ENCODE data around the gene SLC12A7.
"Not testable (repeated sequence)": the region's sequence is repeated elsewhere in the genome, so short reads cannot be mapped to it uniquely, and the experiment has no call there.

Gene SLC12A7

GRCh38 chr5:1028481-1029281, 83.2 kb downstream of the SLC12A7 start:
- Histone ChIP-seq H3K4me1 (ENCODE audit: control insufficient read depth, insufficient read depth, low read length) (no peaks in the 10 kb centered on the region), H3K27ac (ENCODE audit: low read depth, low read length) (no peak overlapping the region), H3K9me3 (ENCODE audit: control insufficient read depth, insufficient read depth, low read length) (no peaks in the 10 kb centered on the region), H3K9ac (ENCODE audit: low read depth, low read length) (no peak overlapping the region), H3K4me3 (ENCODE audit: low read depth, low read length) (no peak overlapping the region), H3K27me3 (ENCODE audit: control insufficient read depth, insufficient read depth, low read length) (no peaks in the 10 kb centered on the region), H3K36me3 (ENCODE audit: control insufficient read depth, insufficient read depth, low read length) (no peaks in the 10 kb centered on the region)

GRCh38 chr5:1027631-1028441, 84.0 kb downstream of the SLC12A7 start:
- Histone ChIP-seq H3K36me3 (ENCODE audit: control insufficient read depth, insufficient read depth, low read length) (no peaks in the 10 kb centered on the region), H3K9ac (ENCODE audit: low read depth, low read length) (no peak overlapping the region), H3K27me3 (ENCODE audit: control insufficient read depth, insufficient read depth, low read length) (no peaks in the 10 kb centered on the region), H3K4me3 (ENCODE audit: low read depth, low read length) (no peak overlapping the region), H3K4me1 (ENCODE audit: control insufficient read depth, insufficient read depth, low read length) (no peaks in the 10 kb centered on the region), H3K27ac (ENCODE audit: low read depth, low read length) (no peak overlapping the region), H3K9me3 (ENCODE audit: control insufficient read depth, insufficient read depth, low read length) (no peaks in the 10 kb centered on the region)

DNA sequence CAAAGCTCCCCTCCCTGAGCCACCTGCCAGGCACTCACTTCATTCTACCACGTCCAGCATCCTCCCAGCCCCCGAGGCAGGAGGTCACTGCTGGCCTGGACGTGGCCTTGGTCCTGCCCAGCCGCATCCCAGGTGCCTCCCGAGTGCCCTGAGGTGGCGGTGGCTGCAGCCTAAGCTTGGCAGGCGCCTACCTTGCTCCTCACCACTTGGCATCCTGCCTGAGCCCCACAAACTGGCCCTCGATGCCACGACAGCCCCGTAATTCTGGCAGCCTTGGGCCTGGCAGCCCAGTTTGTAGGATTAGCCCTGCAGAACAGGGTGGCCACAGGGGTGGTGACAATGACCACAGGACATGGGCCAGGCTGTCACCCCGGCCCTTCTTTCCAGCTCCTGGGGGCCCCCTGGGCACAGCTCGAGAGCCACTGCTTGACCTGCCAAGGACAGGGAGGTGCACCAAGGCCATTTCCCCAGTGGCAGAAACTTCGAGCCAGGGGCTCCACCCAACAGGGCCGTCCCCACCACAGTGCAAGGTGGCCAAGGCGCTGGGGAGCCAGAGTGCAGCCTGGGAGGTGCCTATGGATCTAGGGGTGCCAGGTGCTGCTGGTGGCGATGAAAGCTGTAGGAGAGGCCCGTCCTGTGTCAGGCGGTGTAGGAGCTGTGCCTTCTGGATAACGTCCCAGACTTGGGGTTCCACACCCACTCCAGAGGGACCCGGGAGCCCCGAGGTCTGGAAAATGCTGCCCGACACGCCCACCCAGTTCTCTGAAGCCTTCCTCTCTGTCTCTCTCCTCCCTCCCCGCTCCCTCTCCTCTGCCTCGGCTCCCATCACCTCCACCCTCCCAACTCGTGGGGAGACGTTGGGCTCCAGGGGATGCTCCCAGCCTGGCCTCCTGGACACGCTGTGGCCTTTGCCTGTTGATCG, 84.9 kb downstream of the SLC12A7 start:
- H3K27ac ChIP-seq (ENCODE audit: low read depth, low read length) = no peak overlapping the region
- no peaks in the 10 kb centered on the region for H3K9me3 ChIP-seq (ENCODE audit: control insufficient read depth, insufficient read depth, low read length)
- H3K4me3 ChIP-seq (ENCODE audit: low read depth, low read length) = no peak overlapping the region
- no peaks in the 10 kb centered on the region for H3K27me3 ChIP-seq (ENCODE audit: control insufficient read depth, insufficient read depth, low read length)
- H3K9ac ChIP-seq (ENCODE audit: low read depth, low read length) = no peak overlapping the region
- H3K36me3 ChIP-seq (ENCODE audit: control insufficient read depth, insufficient read depth, low read length) = no peaks in the 10 kb centered on the region
- H3K4me1 ChIP-seq (ENCODE audit: control insufficient read depth, insufficient read depth, low read length) = no peaks in the 10 kb centered on the region

GRCh38 chr5:1021969-1022336, 89.9 kb downstream of the SLC12A7 start:
- H3K36me3 ChIP-seq (ENCODE audit: control insufficient read depth, insufficient read depth, low read length); H3K9ac ChIP-seq (ENCODE audit: low read depth, low read length); H3K27me3 ChIP-seq (ENCODE audit: control insufficient read depth, insufficient read depth, low read length); H3K9me3 ChIP-seq (ENCODE audit: control insufficient read depth, insufficient read depth, low read length); H3K4me3 ChIP-seq (ENCODE audit: low read depth, low read length); H3K4me1 ChIP-seq (ENCODE audit: control insufficient read depth, insufficient read depth, low read length): not testable (repeated sequence)
- peak overlapping the region; percentile 20 for H3K27ac ChIP-seq (ENCODE audit: low read depth, low read length)

DNA sequence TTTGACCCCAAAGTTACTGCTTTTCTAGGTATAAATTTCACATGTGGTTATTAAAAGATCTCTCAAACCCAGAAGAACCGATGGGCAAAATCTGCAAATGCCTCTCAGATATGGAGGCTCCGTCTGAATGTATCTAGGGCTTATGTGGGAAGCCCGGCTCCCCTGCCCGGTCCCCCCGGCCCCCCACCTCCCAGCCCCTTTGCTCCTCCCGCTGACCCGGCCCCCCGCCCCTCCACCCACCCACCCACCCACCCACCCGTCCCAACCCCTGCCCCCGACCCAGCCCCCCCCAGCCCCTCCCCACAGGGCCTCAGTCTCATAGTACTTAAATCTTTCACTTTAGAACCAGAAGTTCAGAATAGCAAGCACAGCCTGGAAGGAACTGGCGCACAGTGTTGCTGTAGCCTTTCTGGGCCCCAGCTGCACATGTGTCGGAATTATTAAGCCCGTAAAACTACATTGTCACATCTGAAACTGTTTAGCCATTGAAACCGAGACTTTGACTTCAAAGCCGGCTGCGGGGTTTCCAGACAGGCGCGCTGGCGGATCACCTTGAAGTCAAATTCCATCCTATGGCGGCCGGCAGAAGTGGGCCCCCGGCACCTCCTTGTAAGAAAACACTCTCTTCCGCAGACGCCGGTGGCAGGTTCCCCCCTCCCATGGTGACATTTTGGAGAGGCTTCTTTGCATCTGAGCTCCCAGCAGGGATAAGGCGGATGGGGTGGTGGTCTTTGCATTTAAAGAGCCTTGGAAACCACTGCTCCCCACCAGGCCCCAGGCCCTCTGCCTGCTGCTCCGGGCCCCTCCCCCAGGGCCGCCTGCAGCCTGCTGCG, 90.5 kb downstream of the SLC12A7 start:
- Histone ChIP-seq H3K27me3 (ENCODE audit: control insufficient read depth, insufficient read depth, low read length) (no peaks in the 10 kb centered on the region), H3K36me3 (ENCODE audit: control insufficient read depth, insufficient read depth, low read length) (no peaks in the 10 kb centered on the region), H3K9ac (ENCODE audit: low read depth, low read length) (no peak overlapping the region), H3K4me1 (ENCODE audit: control insufficient read depth, insufficient read depth, low read length) (peaks cover 4% of the 10 kb centered on the region; the same call in 1 of the 2 replicates), H3K9me3 (ENCODE audit: control insufficient read depth, insufficient read depth, low read length) (no peaks in the 10 kb centered on the region), H3K4me3 (ENCODE audit: low read depth, low read length) (no peak overlapping the region), H3K27ac (ENCODE audit: low read depth, low read length) (peak overlapping the region; percentile 20)

- H3K4me1 ChIP-seq (ENCODE audit: control insufficient read depth, insufficient read depth, low read length) = peaks cover 4% of the 10 kb centered on the region; the same call in 1 of the 2 replicates
- no peak overlapping the region for H3K27ac ChIP-seq (ENCODE audit: low read depth, low read length)
- H3K4me3 ChIP-seq (ENCODE audit: low read depth, low read length) = no peak overlapping the region
- H3K36me3 ChIP-seq (ENCODE audit: control insufficient read depth, insufficient read depth, low read length) = no peaks in the 10 kb centered on the region
- no peak overlapping the region for H3K9ac ChIP-seq (ENCODE audit: low read depth, low read length)
- no peaks in the 10 kb centered on the region for H3K9me3 ChIP-seq (ENCODE audit: control insufficient read depth, insufficient read depth, low read length)
- H3K27me3 ChIP-seq (ENCODE audit: control insufficient read depth, insufficient read depth, low read length) = no peaks in the 10 kb centered on the region
These were observed 91.4 kb downstream of the SLC12A7 start for GRCh38 chr5:1020452-1020961.

- Histone ChIP-seq H3K4me3 (ENCODE audit: low read depth, low read length) (no peak overlapping the region), H3K4me1 (ENCODE audit: control insufficient read depth, insufficient read depth, low read length) (peaks cover 4% of the 10 kb centered on the region; the same call in 1 of the 2 replicates), H3K27me3 (ENCODE audit: control insufficient read depth, insufficient read depth, low read length) (no peaks in the 10 kb centered on the region), H3K36me3 (ENCODE audit: control insufficient read depth, insufficient read depth, low read length) (no peaks in the 10 kb centered on the region), H3K9ac (ENCODE audit: low read depth, low read length) (no peak overlapping the region), H3K9me3 (ENCODE audit: control insufficient read depth, insufficient read depth, low read length) (no peaks in the 10 kb centered on the region), H3K27ac (ENCODE audit: low read depth, low read length) (no peak overlapping the region)
These were observed 92.6 kb downstream of the SLC12A7 start for GRCh38 chr5:1019001-1019905.

GRCh38 chr5:1018596-1018995, 93.3 kb downstream of the SLC12A7 start:
- Histone ChIP-seq H3K4me1 (ENCODE audit: control insufficient read depth, insufficient read depth, low read length) (peaks cover 4% of the 10 kb centered on the region; the same call in 1 of the 2 replicates), H3K9ac (ENCODE audit: low read depth, low read length) (no peak overlapping the region), H3K27me3 (ENCODE audit: control insufficient read depth, insufficient read depth, low read length) (no peaks in the 10 kb centered on the region), H3K27ac (ENCODE audit: low read depth, low read length) (no peak overlapping the region), H3K36me3 (ENCODE audit: control insufficient read depth, insufficient read depth, low read length) (no peaks in the 10 kb centered on the region), H3K4me3 (ENCODE audit: low read depth, low read length) (no peak overlapping the region), H3K9me3 (ENCODE audit: control insufficient read depth, insufficient read depth, low read length) (no peaks in the 10 kb centered on the region)

DNA sequence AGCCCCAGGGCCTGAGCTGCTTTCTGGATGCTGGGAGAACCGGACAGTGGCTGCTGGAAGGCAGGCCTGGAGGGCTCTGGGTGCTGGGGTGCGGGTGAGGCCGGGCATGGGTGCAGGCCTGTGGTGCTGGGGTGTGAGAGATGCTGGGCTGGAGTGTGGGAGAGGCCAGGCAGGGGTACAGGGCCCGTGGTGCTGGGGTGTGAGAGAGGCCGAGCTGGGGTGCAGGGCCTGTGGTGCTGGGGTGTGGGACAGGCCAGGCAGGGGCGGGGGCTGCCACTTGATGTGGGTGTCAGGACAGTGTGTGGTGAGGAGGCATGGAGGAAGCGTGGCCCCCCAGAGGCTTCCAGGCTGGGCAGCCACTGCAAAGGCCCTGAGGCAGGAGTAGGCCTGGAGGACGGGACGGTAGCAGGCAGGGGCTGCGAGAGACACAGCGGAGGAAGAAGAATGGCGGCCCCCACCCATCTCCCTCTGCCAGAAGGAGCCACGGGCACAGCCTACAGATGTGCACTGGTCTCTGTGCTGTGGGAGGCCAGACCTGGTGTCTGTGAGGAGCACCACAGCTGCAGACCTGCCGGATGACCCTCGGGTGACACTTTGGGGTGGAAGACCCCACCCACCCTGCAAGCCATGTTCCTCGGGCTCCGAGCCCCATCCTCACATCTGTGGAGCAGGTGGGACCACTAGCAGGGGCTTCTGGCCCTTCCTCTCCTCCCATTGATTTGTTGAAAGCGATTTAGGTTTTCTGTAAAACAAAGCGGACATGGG, 94.0 kb downstream of the SLC12A7 start:
- no peak overlapping the region for H3K27ac ChIP-seq (ENCODE audit: low read depth, low read length)
- no peak overlapping the region for H3K9ac ChIP-seq (ENCODE audit: low read depth, low read length)
- H3K4me3 ChIP-seq (ENCODE audit: low read depth, low read length) = no peak overlapping the region
- no peaks in the 10 kb centered on the region for H3K27me3 ChIP-seq (ENCODE audit: control insufficient read depth, insufficient read depth, low read length)
- H3K36me3 ChIP-seq (ENCODE audit: control insufficient read depth, insufficient read depth, low read length) = no peaks in the 10 kb centered on the region
- H3K9me3 ChIP-seq (ENCODE audit: control insufficient read depth, insufficient read depth, low read length) = no peaks in the 10 kb centered on the region
- peaks cover 4% of the 10 kb centered on the region; the same call in 1 of the 2 replicates for H3K4me1 ChIP-seq (ENCODE audit: control insufficient read depth, insufficient read depth, low read length)

All from HUES48 (cell line).